DOHH2 (cell line): ENCODE data around the gene SRRM1.

ENCODE experiments used
- EZH2phosphoT487 ChIP-seq: fragments of 200-600 bp; sonication (generic); IDR thresholded peaks from 2 replicates; pipeline ENCODE4 v1.6.1; 2017; ENCODE audit warnings: borderline replicate concordance, mild to moderate bottlenecking, antibody characterized with exemption, low read length, moderate library complexity, mixed read lengths
- TF ChIP-seq, protein P1 (sequence below): fragments of 200-600 bp; sonication (generic); IDR thresholded peaks from one replicate; pipeline ENCODE4 v1.5.1; 2014; ENCODE audit warnings: antibody characterized with exemption, mild to moderate bottlenecking, low read depth, low read length; ENCODE audit not compliant: poor library complexity, severe bottlenecking

DNA sequence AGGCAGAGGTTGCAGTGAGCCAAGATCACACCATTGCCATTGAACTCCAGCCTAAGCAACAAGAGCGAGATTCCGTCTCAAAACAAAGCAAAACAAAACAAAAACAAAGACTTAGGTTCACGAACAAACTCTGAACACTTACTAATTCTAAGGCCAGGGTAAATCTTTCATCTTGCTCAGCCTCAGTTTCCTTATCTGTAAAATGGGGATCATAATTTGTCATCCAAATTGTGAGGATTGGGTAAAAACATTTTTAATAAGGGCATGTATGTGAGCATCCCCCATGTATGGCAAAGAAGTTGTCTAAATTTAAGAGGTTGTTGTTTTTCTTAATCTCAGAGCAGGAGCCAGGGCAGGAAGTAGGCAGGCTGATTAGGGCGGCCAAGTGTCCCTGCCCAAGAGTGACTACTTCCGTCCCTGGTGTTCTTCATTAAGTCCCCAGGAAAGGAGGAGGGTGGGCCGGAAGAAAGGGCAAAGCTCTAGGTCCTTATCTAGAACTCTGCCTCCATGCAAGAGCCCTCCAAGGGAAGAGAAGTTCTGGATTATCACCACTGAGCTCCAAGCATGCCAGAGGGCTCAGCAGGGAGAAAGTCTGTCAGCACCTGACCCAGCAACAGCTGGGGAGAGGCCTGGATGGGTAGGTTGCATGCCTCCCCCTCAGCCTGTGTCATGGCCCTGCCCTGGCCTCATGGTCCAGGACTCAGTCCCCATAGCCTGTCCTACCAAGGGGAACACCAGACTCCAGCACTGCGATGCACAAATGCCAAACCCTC is 52.3 kb downstream of the SRRM1 start:
- TF ChIP-seq, protein P1, sequence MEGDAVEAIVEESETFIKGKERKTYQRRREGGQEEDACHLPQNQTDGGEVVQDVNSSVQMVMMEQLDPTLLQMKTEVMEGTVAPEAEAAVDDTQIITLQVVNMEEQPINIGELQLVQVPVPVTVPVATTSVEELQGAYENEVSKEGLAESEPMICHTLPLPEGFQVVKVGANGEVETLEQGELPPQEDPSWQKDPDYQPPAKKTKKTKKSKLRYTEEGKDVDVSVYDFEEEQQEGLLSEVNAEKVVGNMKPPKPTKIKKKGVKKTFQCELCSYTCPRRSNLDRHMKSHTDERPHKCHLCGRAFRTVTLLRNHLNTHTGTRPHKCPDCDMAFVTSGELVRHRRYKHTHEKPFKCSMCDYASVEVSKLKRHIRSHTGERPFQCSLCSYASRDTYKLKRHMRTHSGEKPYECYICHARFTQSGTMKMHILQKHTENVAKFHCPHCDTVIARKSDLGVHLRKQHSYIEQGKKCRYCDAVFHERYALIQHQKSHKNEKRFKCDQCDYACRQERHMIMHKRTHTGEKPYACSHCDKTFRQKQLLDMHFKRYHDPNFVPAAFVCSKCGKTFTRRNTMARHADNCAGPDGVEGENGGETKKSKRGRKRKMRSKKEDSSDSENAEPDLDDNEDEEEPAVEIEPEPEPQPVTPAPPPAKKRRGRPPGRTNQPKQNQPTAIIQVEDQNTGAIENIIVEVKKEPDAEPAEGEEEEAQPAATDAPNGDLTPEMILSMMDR, result no peak
- no peak for TF ChIP-seq EZH2phosphoT487
